ENCODE results near the gene PER2.

DNA sequence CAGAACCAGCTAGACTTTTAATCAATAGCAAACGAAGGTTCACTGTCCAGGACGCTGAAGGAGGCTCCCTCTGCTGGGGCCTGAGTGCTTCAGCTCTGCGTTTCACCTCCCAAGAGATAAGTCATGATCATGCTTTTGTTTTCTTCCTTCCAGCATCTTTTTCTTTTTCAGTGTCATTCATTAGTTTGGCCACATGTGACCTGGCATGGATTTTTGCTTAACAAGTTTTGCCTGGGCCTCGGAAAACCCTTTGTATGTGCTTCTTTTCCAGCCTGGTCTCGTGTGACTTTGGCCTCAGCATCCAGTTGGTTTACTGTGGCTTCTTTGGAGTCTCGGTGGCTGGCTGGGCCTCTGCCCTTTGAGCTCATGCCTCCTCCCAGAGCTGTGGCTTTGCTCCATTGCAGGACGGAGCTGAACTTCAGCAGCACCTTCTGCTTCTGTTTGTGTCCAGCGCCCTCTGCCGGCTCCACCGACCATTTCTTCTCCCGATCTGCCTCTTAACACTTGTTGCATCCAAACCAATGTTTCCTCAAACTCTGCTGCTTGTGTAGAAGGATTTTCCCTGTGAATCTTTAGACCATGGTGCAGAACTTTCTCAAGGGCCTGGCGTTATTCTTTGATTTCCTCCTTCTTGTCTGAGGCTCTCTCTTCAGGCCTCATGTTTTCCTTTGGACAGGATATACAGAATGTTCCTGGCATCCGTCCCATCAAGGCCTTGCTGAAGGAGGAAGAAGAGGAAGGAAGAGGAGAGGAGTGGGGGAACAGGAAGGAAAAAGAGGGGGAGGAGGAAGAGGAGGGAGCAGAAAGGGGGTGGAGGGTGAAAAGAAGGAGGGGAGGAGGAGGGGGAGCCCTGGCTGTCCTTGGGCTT, 25.0 kb downstream of the PER2 start:
- TF ChIP-seq, protein P1, sequence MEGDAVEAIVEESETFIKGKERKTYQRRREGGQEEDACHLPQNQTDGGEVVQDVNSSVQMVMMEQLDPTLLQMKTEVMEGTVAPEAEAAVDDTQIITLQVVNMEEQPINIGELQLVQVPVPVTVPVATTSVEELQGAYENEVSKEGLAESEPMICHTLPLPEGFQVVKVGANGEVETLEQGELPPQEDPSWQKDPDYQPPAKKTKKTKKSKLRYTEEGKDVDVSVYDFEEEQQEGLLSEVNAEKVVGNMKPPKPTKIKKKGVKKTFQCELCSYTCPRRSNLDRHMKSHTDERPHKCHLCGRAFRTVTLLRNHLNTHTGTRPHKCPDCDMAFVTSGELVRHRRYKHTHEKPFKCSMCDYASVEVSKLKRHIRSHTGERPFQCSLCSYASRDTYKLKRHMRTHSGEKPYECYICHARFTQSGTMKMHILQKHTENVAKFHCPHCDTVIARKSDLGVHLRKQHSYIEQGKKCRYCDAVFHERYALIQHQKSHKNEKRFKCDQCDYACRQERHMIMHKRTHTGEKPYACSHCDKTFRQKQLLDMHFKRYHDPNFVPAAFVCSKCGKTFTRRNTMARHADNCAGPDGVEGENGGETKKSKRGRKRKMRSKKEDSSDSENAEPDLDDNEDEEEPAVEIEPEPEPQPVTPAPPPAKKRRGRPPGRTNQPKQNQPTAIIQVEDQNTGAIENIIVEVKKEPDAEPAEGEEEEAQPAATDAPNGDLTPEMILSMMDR (IDR thresholded peaks at IDR 0.05) = peak in 1 of 3 donors; percentile 81
- TF ChIP-seq POLR2A (IDR thresholded peaks at IDR 0.05) = no peak
